ENCODE data around the gene GLOD4. TPM values are rescaled to one million over a fixed set of nuclear protein-coding genes. Genes with fewer than 3 reads are reported as not detected.
A peak's percentile ranks its signal among the peaks of the same experiment; 100 is the strongest.
"Not testable (repeated sequence)": the region's sequence is repeated elsewhere in the genome, so short reads cannot be mapped to it uniquely, and the experiment has no call there.

GLOD4 gene
- total and polyA plus RNA-seq, 8 donors = 6.4 to 213 (median 86.6) TPM

- no peak for TF ChIP-seq EP300 (IDR thresholded peaks at IDR 0.05)
- no peak for TF ChIP-seq CTCF (IDR thresholded peaks at IDR 0.05)
- TF ChIP-seq POLR2A (IDR thresholded peaks at IDR 0.05) = no peak
- no peak for TF ChIP-seq POLR2AphosphoS5 (IDR thresholded peaks at IDR 0.05)
- H3K27me3 ChIP-seq = no peaks in the 10 kb centered on the region
- no peak overlapping the region for H3K4me3 ChIP-seq
- WGBS, 5 donors = 83 to 92% (median 88%) methylated on average over 5 of the region's 5 CpGs
- no peak overlapping the region for H3K27ac ChIP-seq
- DNase-seq = no peak
- intact Hi-C loops (cut with DNase I; ENCODE audit: low total_unique reads) = no loop called here
- H3K9me3 ChIP-seq = no peaks in the 10 kb centered on the region
- peaks cover 14 to 87% (median 84%) of the 10 kb centered on the region in 4 donors for H3K36me3 ChIP-seq
- H3K4me1 ChIP-seq = peaks cover 0 to 10% (median 0%) of the 10 kb centered on the region in 4 donors
These were observed 22.1 kb downstream of the GLOD4 start for GRCh38 chr17:759964-760363.

- DNase-seq; H3K4me3 ChIP-seq; H3K27me3 ChIP-seq; H3K9me3 ChIP-seq; intact Hi-C loops (cut with DNase I; ENCODE audit: low total_unique reads): not testable (repeated sequence)
- H3K36me3 ChIP-seq = peaks cover 9 to 48% (median 45%) of the 10 kb centered on the region in 4 donors
- peak overlapping the region in 3 of 5 donors; percentile 32 to 64 (median 39) for H3K27ac ChIP-seq
- peaks cover 7 to 24% (median 12%) of the 10 kb centered on the region in 4 donors for H3K4me1 ChIP-seq
- WGBS, 5 donors = 30 to 43% (median 36%) methylated on average over 15 of the region's 15 CpGs
These were observed 26.0 kb downstream of the GLOD4 start for GRCh38 chr17:756010-756567.

DNA sequence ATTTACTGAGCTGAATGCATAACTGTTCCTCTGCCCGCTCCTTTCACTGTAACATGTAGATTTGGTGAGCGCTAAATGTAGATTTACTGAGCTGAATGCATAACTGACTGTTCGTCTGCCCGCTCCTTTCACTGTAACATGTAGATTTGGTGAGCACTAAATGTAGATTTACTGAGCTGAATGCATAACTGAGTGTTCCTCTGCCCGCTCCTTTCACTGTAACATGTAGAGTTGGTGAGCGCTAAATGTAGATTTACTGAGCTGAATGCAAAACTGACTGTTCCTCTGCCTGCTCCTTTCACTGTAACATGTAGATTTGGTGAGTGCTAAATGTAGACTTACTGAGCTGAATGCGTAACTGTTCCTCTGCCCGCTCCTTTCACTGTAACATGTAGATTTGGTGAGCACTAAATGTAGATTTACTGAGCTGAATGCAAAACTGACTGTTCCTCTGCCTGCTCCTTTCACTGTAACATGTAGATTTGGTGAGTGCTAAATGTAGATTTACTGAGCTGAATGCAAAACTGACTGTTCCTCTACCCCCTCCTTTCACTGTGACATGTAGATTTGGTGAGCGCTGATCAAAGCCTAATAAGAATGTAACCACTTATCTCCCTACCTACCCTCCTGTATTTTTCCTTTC, 26.6 kb downstream of the GLOD4 start:
- H3K27me3 ChIP-seq; H3K9me3 ChIP-seq; DNase-seq; intact Hi-C loops (cut with DNase I; ENCODE audit: low total_unique reads); H3K4me3 ChIP-seq: not testable (repeated sequence)
- Histone ChIP-seq H3K36me3 (peaks cover 9 to 42% (median 38%) of the 10 kb centered on the region in 4 donors), H3K4me1 (peaks cover 13 to 30% (median 19%) of the 10 kb centered on the region in 4 donors), H3K27ac (peak overlapping the region in 3 of 5 donors; percentile 32 to 64 (median 39))
- 89 to 96% (median 91%) methylated on average over 9 of the region's 9 CpGs for WGBS, 5 donors

- no peaks in the 10 kb centered on the region for H3K9me3 ChIP-seq
- H3K27ac ChIP-seq = peak overlapping the region in 1 of 5 donors; percentile 21
- no peak for DNase-seq
- no peaks in the 10 kb centered on the region for H3K27me3 ChIP-seq
- peaks cover 17 to 35% (median 27%) of the 10 kb centered on the region in 4 donors for H3K4me1 ChIP-seq
- 77 to 83% (median 81%) methylated on average over 13 of the region's 13 CpGs for WGBS, 5 donors
- intact Hi-C loops (cut with DNase I; ENCODE audit: low total_unique reads) = no loop called here
- no peak overlapping the region for H3K4me3 ChIP-seq
- TF ChIP-seq CTCF (IDR thresholded peaks at IDR 0.05) (no peak), POLR2A (IDR thresholded peaks at IDR 0.05) (no peak), EP300 (IDR thresholded peaks at IDR 0.05) (no peak), POLR2AphosphoS5 (IDR thresholded peaks at IDR 0.05) (no peak)
- H3K36me3 ChIP-seq = peaks cover 0 to 22% (median 19%) of the 10 kb centered on the region in 4 donors
These were observed 28.7 kb downstream of the GLOD4 start for GRCh38 chr17:753418-753817.

DNA sequence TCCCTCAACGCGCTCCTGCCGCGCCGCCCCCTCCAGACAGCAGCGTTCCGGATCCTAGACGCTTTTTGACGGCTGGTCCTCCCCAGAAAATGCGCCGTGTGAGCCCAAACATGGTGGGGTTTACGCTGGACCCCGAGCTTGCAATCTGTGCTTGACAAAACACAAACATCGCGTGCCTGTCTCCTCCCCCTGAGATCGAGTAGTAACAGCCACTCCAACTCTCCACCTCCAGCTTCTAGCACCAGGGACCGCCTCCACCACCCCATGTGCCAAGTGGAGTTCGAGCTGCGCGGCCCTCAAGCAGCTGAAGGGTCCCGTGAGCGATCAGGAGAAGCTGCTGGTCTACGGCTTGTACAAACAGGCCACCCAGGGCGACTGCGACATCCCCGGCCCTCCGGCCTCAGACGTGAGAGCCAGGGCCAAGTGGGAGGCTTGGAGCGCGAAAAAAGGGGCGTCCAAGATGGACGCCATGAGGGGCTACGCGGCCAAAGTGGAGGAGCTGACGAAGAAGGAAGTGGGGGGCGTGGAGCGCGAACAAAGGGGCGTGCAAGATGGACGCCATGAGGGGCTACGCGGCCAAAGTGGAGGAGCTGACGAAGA, 29.4 kb downstream of the GLOD4 start:
- TF ChIP-seq POLR2A (IDR thresholded peaks at IDR 0.05) = peak in 1 of 4 donors; percentile 31
- no peak for TF ChIP-seq CTCF (IDR thresholded peaks at IDR 0.05)
- no peak for TF ChIP-seq EP300 (IDR thresholded peaks at IDR 0.05)
- peak in 1 of 3 donors; percentile 32 for TF ChIP-seq POLR2AphosphoS5 (IDR thresholded peaks at IDR 0.05)
- Histone ChIP-seq H3K27me3 (no peaks in the 10 kb centered on the region), H3K4me1 (peaks cover 17 to 35% (median 27%) of the 10 kb centered on the region in 4 donors), H3K9me3 (no peaks in the 10 kb centered on the region), H3K27ac (peak overlapping the region; percentile 87 to 94 (median 90)), H3K4me3 (peak overlapping the region; percentile 80 to 99 (median 85)), H3K36me3 (peaks cover 5 to 22% (median 18%) of the 10 kb centered on the region in 4 donors)
- 21 to 31% (median 23%) methylated on average over 37 to 43 of the region's 43 CpGs for WGBS, 5 donors
- DNase-seq = peak; percentile 76 to 88
- intact Hi-C loops (cut with DNase I; ENCODE audit: low total_unique reads) = no loop called here
